Transverse colon (tissue), 4 donors: ENCODE results near the gene CENPA.

ENCODE experiments used
- EP300 ChIP-seq: sonication (generic); formaldehyde crosslinking; IDR thresholded peaks from one replicate; pipeline ENCODE4 v1.6.1; 2017; ENCODE audit warnings: antibody characterized with exemption, low read depth
- POLR2A ChIP-seq: fragments of 450-650 bp; IDR thresholded peaks from one replicate; pipeline ENCODE4 v1.6.1; 2016; ENCODE audit warnings: antibody characterized with exemption, mild to moderate bottlenecking, moderate library complexity
- POLR2AphosphoS5 ChIP-seq, 3 donors: sonication (generic); formaldehyde crosslinking; IDR thresholded peaks; one replicate each; pipeline ENCODE4 v1.6.1; 2016; ENCODE audit warnings: antibody characterized with exemption in 3 of 3
- TF ChIP-seq, protein P1 (sequence below), 5 experiments: fragments of 200-600 bp in 3 of 5; fragments of 450-650 bp in 2 of 5; sonication (generic) in 3 of 5; IDR thresholded peaks; 1 replicate in 2 of 5; 2 replicates in 3 of 5; pipeline ENCODE4 v1.5.1; 2016 to 2017; ENCODE audit warnings: antibody characterized with exemption in 5 of 5, inconsistent platforms in 3 of 5, mild to moderate bottlenecking in 2 of 5, moderate library complexity in 1 of 5

DNA sequence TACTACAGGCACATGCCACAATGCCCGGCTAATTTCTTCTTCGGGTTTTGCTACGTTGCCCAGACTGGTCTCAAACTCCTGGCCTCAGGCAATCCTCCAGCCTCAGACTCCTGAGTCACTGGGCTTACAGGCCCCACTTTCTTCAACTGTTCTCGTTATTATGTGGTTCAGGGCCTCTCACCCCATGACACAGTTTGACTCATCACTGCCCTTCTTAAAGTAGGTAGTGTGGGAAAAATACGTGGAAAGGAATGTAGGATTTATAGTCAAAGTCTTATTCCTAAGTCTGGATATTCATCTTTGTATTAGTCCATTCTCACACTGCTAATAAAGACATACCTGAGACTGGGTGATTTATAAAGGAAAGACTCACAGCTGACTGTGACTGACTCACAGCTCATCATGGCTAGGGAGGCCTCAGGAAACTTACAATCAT, 19.4 kb downstream of the CENPA start:
- TF ChIP-seq, protein P1, sequence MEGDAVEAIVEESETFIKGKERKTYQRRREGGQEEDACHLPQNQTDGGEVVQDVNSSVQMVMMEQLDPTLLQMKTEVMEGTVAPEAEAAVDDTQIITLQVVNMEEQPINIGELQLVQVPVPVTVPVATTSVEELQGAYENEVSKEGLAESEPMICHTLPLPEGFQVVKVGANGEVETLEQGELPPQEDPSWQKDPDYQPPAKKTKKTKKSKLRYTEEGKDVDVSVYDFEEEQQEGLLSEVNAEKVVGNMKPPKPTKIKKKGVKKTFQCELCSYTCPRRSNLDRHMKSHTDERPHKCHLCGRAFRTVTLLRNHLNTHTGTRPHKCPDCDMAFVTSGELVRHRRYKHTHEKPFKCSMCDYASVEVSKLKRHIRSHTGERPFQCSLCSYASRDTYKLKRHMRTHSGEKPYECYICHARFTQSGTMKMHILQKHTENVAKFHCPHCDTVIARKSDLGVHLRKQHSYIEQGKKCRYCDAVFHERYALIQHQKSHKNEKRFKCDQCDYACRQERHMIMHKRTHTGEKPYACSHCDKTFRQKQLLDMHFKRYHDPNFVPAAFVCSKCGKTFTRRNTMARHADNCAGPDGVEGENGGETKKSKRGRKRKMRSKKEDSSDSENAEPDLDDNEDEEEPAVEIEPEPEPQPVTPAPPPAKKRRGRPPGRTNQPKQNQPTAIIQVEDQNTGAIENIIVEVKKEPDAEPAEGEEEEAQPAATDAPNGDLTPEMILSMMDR (IDR thresholded peaks at IDR 0.05) = no peak
- TF ChIP-seq POLR2A (no peak), POLR2AphosphoS5 (IDR thresholded peaks at IDR 0.05) (no peak), EP300 (no peak)
